ENCODE results near the gene SEC61B.
"Not testable (repeated sequence)": the region's sequence is repeated elsewhere in the genome, so short reads cannot be mapped to it uniquely, and the experiment has no call there.

SEC61B gene

DNA sequence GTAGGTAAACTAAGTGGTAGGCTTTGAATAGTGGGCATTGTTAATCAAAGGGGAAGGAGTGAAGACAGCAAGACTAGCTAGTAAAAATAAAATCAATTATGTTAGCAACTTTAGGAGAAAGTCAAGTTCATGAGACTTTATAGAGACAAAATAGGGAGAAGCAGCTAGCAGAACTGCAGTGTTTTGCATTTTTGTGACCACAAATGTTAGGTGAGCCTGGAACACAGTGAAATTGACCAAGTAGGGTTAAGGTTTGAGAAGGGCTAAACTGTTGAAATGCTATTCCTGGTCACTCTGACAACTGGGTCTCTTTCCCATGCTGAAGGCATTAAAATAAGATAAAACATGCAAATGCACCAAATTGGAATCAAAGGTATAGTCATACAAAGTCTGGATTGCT lies 13.0 kb downstream of the SEC61B start:
- H3K4me3 ChIP-seq (replicated peaks in 1 of 2; ENCODE audit: low read depth in 2 of 2, low read length in 2 of 2) = no peak overlapping the region
- TF ChIP-seq, protein P1, sequence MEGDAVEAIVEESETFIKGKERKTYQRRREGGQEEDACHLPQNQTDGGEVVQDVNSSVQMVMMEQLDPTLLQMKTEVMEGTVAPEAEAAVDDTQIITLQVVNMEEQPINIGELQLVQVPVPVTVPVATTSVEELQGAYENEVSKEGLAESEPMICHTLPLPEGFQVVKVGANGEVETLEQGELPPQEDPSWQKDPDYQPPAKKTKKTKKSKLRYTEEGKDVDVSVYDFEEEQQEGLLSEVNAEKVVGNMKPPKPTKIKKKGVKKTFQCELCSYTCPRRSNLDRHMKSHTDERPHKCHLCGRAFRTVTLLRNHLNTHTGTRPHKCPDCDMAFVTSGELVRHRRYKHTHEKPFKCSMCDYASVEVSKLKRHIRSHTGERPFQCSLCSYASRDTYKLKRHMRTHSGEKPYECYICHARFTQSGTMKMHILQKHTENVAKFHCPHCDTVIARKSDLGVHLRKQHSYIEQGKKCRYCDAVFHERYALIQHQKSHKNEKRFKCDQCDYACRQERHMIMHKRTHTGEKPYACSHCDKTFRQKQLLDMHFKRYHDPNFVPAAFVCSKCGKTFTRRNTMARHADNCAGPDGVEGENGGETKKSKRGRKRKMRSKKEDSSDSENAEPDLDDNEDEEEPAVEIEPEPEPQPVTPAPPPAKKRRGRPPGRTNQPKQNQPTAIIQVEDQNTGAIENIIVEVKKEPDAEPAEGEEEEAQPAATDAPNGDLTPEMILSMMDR (IDR thresholded peaks at IDR 0.05; ENCODE audit: low read depth, low read length) = no peak
- no peak for DNase-seq (ENCODE audit: low read depth in 2 of 2)

DNA sequence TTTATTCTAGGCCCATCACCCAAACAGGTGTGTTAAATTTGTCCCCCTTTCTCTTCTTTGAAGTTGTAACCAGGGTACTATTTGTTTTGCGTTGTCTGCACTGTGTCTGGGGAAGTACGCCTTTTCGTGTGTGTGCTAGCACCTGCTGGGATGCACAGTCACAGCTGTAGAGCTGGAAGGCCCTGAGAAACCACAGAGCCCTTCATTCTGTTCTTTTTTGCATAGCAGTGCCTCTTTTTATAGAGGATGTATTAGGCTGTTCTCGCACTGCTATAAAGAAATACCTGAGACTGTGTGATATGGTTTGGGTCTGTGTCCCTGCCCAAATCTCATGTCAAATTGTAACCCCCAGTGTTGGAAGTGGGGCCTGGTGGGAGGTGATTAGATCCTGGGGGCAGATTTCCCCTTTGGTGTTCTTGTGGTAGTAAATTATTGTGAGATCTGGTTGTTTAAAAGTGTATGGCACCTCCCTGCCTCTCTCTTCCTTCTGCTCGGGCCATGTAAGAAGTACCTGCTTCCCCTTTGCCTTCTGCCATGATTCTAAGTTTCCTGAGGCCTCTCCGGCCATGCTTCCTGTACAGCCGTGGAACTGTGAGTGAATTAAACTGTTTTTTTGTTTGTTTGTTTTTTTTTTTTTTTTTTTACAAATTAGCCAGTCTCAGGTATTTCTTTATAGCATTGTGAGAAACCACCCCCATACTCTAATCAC lies 14.0 kb downstream of the SEC61B start:
- no peak overlapping the region for H3K4me3 ChIP-seq (replicated peaks in 1 of 2; ENCODE audit: low read depth in 2 of 2, low read length in 2 of 2)
- DNase-seq (ENCODE audit: low read depth in 2 of 2) = no peak
- TF ChIP-seq, protein P1 (IDR thresholded peaks at IDR 0.05; ENCODE audit: low read depth, low read length) = no peak

DNA sequence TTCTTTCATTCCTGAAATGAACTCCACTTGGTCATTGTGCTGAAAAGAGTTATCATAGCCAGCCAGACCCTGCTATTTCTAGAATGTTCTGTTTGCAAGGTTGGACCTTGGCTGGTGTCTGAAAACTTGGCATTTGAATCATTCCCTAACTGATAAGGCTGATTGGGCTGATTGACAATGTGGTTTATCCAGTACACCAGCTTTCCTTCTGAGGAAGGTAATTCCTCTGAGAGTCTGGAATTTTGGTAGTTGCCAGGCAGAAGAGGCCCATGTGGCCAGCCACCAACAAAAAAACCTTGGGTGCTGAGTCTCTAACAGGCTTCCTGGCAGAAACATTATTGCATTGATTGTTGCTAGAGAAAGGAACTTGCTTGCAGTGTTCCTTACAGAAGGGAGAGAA lies 15.3 kb downstream of the SEC61B start:
- TF ChIP-seq, protein P1 (IDR thresholded peaks at IDR 0.05; ENCODE audit: low read depth, low read length) = no peak

DNA sequence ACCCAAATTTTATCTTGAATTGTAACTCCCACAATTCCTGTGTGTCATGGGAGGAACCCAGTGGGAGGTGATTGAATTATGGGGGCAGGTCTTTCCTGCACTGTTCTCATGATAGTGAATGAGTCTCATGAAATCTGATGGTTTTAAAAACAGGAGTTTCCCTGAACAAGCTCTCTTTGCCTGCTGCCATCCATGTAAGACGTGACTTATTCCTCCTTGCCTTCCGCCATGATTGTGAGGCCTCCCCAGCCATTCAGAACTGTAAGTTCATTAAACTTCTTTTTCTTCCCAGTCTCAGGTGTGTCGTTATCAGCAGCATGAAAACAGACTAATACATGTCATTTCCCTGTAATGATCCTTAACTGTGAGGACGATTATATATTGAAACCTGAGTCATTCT lies 15.8 kb downstream of the SEC61B start:
- not testable (repeated sequence) for H3K4me3 ChIP-seq (replicated peaks in 1 of 2; ENCODE audit: low read depth in 2 of 2, low read length in 2 of 2); DNase-seq (ENCODE audit: low read depth in 2 of 2)

More for the DNA sequence above, 15.3 kb downstream of the SEC61B start:
- DNase-seq (ENCODE audit: low read depth in 2 of 2) = no peak
- H3K4me3 ChIP-seq (replicated peaks in 1 of 2; ENCODE audit: low read depth in 2 of 2, low read length in 2 of 2) = no peak overlapping the region

DNA sequence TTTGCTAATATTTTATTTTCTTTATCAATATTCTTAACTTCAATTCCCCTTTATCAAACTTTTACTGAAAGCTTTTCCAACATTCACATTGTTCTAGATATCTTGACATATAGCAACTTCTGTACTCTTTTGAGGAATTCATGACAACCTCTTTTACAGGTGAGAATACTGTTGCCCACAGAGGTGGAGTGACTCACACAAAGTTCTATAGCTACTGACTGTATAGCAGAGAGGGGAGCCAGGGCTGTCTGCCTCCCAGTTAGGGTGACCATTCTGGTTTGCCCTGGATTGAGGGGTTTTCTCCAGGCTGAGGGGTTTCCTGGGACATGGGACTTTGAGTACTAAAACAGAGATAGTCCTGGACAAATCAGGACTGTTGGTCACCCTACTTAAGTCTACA lies 16.2 kb downstream of the SEC61B start:
- TF ChIP-seq, protein P1 (IDR thresholded peaks at IDR 0.05; ENCODE audit: low read depth, low read length) = no peak
- H3K4me3 ChIP-seq (replicated peaks in 1 of 2; ENCODE audit: low read depth in 2 of 2, low read length in 2 of 2) = no peak overlapping the region
- no peak for DNase-seq (ENCODE audit: low read depth in 2 of 2)

DNA sequence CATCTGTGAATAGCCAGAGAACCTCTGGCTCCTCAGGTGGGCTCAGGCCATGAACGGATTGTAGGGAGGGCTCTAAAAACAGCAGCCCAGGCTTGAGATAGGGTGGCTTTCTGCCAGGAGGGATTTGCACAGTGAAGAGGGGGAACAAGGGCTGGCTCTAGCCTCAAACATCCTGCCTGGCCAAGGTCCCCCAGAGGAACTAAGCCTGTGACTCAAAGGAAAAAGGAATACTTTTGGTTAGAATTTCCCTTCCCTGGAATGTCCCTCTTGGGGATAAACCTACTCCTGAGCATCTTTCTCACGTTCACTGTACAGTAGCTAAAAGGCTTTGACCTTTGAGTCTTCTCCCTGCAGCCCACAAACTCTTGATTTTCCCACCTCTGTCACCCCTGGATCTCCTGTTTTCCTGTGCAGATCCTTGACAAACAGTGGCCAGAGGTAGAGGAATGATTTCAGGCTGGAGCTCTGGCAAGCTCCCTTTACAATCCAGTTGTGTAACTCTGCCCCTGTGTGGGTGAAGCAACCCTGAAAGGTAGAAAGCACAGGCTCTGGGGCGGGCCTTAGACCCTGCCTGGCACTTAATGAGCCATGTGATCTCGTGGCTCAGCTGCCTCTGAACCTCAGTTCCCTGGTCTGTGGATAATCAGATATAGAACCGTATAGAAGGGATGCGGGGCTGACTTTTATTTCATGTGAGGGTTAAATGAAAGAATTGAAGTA lies 17.4 kb downstream of the SEC61B start:
- no peak overlapping the region for H3K4me3 ChIP-seq (replicated peaks in 1 of 2; ENCODE audit: low read depth in 2 of 2, low read length in 2 of 2)
- peak; percentile 48 to 77 for DNase-seq (ENCODE audit: low read depth in 2 of 2)
- TF ChIP-seq, protein P1 (IDR thresholded peaks at IDR 0.05; ENCODE audit: low read depth, low read length) = no peak

DNA sequence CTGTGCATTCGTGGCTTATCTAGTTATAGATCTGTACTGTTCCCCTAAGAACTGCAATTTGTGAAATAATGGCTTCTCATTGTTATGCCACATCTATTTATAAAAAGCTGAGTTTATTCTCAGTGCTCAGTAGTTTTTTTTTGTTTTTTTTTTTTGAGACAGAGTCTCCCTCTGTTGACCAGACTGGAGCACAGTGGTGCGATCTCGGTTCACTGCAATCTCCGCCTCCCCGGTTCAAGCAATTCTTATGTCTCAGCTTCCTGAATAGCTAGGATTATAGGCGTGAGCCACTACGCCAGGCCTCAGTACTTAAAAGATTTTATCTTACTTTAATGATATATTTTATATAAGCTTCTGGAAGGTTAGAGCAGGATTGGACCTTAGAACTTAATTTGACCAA lies 19.0 kb downstream of the SEC61B start:
- H3K4me3 ChIP-seq (replicated peaks in 1 of 2; ENCODE audit: low read depth in 2 of 2, low read length in 2 of 2) = no peak overlapping the region
- TF ChIP-seq, protein P1 (IDR thresholded peaks at IDR 0.05; ENCODE audit: low read depth, low read length) = no peak
- no peak for DNase-seq (ENCODE audit: low read depth in 2 of 2)
